Neural cell (in vitro differentiated cells): Measurements from ENCODE around the gene RBBP6. TPM values are rescaled to one million over a fixed set of nuclear protein-coding genes. Genes with fewer than 3 reads are reported as not detected.

Experiments used
- H2AFZ ChIP-seq: fragments of 200-600, 300-800 bp; sonication (generic), shearing (Covaris generic); 2 replicates; pipeline ENCODE4 v1.6.0; 2014; ENCODE audit warnings: low read depth, mild to moderate bottlenecking, antibody characterized with exemption, low read length, moderate library complexity
- H3F3A ChIP-seq: fragments of 200-600 bp; shearing (Covaris generic); 2 replicates; pipeline ENCODE4 v1.6.1; 2016; ENCODE audit warnings: mild to moderate bottlenecking, moderate library complexity, mixed read lengths, antibody characterized with exemption, low read length; ENCODE audit not compliant: insufficient read depth, poor library complexity, severe bottlenecking
- H3K27ac ChIP-seq: fragments of 200-600, 300-800 bp; sonication (generic), shearing (Covaris generic); 2 replicates; pipeline ENCODE4 v1.5.1; 2014; ENCODE audit warnings: mild to moderate bottlenecking, low read length, moderate library complexity
- H3K27me3 ChIP-seq: fragments of 300-800, 200-600 bp; sonication (generic), shearing (Covaris generic); 2 replicates; pipeline ENCODE4 v1.6.0; 2014; ENCODE audit warnings: mild to moderate bottlenecking, low read depth, low read length, moderate library complexity; ENCODE audit not compliant: insufficient read depth
- H3K36me3 ChIP-seq: fragments of 300-800, 200-600 bp; sonication (generic), shearing (Covaris generic); 2 replicates; pipeline ENCODE4 v1.5.1; 2014; ENCODE audit warnings: mild to moderate bottlenecking, antibody characterized with exemption, low read length, moderate library complexity; ENCODE audit not compliant: insufficient read depth
- H3K4me2 ChIP-seq: fragments of 300-800, 200-600 bp; sonication (generic), shearing (Covaris generic); 2 replicates; pipeline ENCODE4 v1.6.0; 2014; ENCODE audit warnings: mild to moderate bottlenecking, low read length
- H3K4me3 ChIP-seq: fragments of 300-800, 200-600 bp; sonication (generic), shearing (Covaris generic); 2 replicates; pipeline ENCODE4 v1.5.1; 2014; ENCODE audit warnings: mild to moderate bottlenecking, low read length, moderate library complexity
- H3K79me2 ChIP-seq: fragments of 200-600 bp; shearing (Covaris generic); replicated peaks from 2 replicates; pipeline ENCODE4 v1.6.0; 2014; ENCODE audit warnings: mild to moderate bottlenecking, low read length, moderate library complexity; ENCODE audit not compliant: insufficient read depth
- H3K9ac ChIP-seq: fragments of 300-800, 200-600 bp; sonication (generic), shearing (Covaris generic); 2 replicates; pipeline ENCODE4 v1.6.1; 2016; ENCODE audit warnings: mild to moderate bottlenecking, low read length, mixed read lengths
- H3K9me2 ChIP-seq: fragments of 200-600 bp; shearing (Covaris generic); 2 replicates; pipeline ENCODE4 v1.6.1; 2016; ENCODE audit warnings: mild to moderate bottlenecking, low read length, mixed read lengths; ENCODE audit not compliant: insufficient read depth
- H3K9me3 ChIP-seq: fragments of 200-600, 300-800 bp; sonication (generic), shearing (Covaris generic); 2 replicates; pipeline ENCODE4 v1.6.1; 2016; ENCODE audit warnings: mild to moderate bottlenecking, mixed run types, low read length, moderate library complexity, mixed read lengths
- H4K20me1 ChIP-seq: fragments of 200-600 bp; shearing (Covaris generic); 2 replicates; pipeline ENCODE4 v1.6.1; 2016; ENCODE audit warnings: mild to moderate bottlenecking, mixed run types; ENCODE audit not compliant: insufficient read depth
- EP300 ChIP-seq: fragments of 450-650 bp; conservative IDR thresholded peaks from 2 replicates; pipeline ENCODE4 v1.6.1; 2014; ENCODE audit warnings: antibody characterized with exemption, mild to moderate bottlenecking, moderate library complexity; ENCODE audit not compliant: poor library complexity, severe bottlenecking
- EZH2 ChIP-seq: fragments of 200-600, 300-800 bp; shearing (Covaris generic), sonication (generic); IDR thresholded peaks from 2 replicates; pipeline ENCODE4 v1.6.1; 2014; ENCODE audit warnings: antibody characterized with exemption, low read length, borderline replicate concordance, mild to moderate bottlenecking; ENCODE audit not compliant: insufficient read depth, poor library complexity, severe bottlenecking
- MXI1 ChIP-seq: fragments of 450-650 bp; conservative IDR thresholded peaks from 2 replicates; pipeline ENCODE4 v1.6.1; 2014; ENCODE audit warnings: antibody characterized with exemption, mild to moderate bottlenecking; ENCODE audit not compliant: poor library complexity, severe bottlenecking
- POLR2AphosphoS5 ChIP-seq: IDR thresholded peaks from 2 replicates; pipeline ENCODE4 v1.6.1; 2012
- RAD21 ChIP-seq: fragments of 450-650 bp; conservative IDR thresholded peaks from 2 replicates; pipeline ENCODE4 v1.6.1; 2014; ENCODE audit warnings: antibody characterized with exemption, mild to moderate bottlenecking, moderate library complexity
- SMC3 ChIP-seq: fragments of 450-650 bp; conservative IDR thresholded peaks from 2 replicates; pipeline ENCODE4 v1.6.1; 2014; ENCODE audit warnings: antibody characterized with exemption, mild to moderate bottlenecking, moderate library complexity; ENCODE audit not compliant: poor library complexity
- TAF1 ChIP-seq: IDR thresholded peaks from 2 replicates; pipeline ENCODE4 v1.6.1; 2012; ENCODE audit warnings: low read depth
- polyA plus RNA-seq: library from polyadenylated mRNA; depleted of rRNA; stranded (reverse); fragments of >200 nt; gene quantifications from 2 replicates; pipeline ENCODE4 v1.2.3, GENCODE V29; 2014
- TF ChIP-seq, protein P1 (sequence below): IDR thresholded peaks from 2 replicates; pipeline ENCODE4 v1.6.1; 2012; ENCODE audit warnings: borderline replicate concordance
- TF ChIP-seq, protein P2 (sequence below): fragments of 450-650 bp; IDR thresholded peaks from 2 replicates; pipeline ENCODE4 v1.5.1; 2014; ENCODE audit warnings: antibody characterized with exemption, mild to moderate bottlenecking, moderate library complexity; ENCODE audit not compliant: poor library complexity, severe bottlenecking

Gene RBBP6
- polyA plus RNA-seq, 1 donor from 2014 or later, result 75.5 TPM

DNA sequence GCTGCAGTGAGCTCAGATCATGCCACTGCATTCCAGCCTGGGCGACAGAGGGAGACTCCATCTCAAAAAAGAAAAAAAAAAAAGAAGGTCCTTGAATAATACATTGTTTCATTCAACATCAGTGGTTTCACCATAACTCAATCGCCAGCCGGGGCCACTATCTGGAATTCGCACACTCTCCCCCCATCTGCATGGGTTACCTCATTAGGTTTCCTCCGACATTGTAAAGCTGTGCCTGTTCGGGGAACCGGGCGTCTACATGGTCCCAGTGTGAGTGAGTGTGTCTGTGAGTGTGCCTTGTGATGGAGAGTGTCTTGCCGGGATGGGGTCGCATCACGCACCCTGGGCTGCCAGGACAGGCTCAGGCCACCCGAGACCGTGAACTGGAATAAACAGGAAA lies 16.6 kb upstream of the RBBP6 start:
- H3K27ac ChIP-seq, result no peak overlapping the region
- H3K9me2 ChIP-seq, result no peaks in the 10 kb centered on the region
- no peaks in the 10 kb centered on the region for H3F3A ChIP-seq
- no peak overlapping the region for H2AFZ ChIP-seq
- no peaks in the 10 kb centered on the region for H3K79me2 ChIP-seq
- no peaks in the 10 kb centered on the region for H3K36me3 ChIP-seq
- H3K4me3 ChIP-seq, result no peak overlapping the region
- TF ChIP-seq SMC3 (no peak), POLR2AphosphoS5 (no peak), EP300 (no peak), MXI1 (no peak), TAF1 (no peak), EZH2 (no peak), RAD21 (no peak)
- TF ChIP-seq, protein P1, sequence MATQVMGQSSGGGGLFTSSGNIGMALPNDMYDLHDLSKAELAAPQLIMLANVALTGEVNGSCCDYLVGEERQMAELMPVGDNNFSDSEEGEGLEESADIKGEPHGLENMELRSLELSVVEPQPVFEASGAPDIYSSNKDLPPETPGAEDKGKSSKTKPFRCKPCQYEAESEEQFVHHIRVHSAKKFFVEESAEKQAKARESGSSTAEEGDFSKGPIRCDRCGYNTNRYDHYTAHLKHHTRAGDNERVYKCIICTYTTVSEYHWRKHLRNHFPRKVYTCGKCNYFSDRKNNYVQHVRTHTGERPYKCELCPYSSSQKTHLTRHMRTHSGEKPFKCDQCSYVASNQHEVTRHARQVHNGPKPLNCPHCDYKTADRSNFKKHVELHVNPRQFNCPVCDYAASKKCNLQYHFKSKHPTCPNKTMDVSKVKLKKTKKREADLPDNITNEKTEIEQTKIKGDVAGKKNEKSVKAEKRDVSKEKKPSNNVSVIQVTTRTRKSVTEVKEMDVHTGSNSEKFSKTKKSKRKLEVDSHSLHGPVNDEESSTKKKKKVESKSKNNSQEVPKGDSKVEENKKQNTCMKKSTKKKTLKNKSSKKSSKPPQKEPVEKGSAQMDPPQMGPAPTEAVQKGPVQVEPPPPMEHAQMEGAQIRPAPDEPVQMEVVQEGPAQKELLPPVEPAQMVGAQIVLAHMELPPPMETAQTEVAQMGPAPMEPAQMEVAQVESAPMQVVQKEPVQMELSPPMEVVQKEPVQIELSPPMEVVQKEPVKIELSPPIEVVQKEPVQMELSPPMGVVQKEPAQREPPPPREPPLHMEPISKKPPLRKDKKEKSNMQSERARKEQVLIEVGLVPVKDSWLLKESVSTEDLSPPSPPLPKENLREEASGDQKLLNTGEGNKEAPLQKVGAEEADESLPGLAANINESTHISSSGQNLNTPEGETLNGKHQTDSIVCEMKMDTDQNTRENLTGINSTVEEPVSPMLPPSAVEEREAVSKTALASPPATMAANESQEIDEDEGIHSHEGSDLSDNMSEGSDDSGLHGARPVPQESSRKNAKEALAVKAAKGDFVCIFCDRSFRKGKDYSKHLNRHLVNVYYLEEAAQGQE, result no peak
- TF ChIP-seq, protein P2, sequence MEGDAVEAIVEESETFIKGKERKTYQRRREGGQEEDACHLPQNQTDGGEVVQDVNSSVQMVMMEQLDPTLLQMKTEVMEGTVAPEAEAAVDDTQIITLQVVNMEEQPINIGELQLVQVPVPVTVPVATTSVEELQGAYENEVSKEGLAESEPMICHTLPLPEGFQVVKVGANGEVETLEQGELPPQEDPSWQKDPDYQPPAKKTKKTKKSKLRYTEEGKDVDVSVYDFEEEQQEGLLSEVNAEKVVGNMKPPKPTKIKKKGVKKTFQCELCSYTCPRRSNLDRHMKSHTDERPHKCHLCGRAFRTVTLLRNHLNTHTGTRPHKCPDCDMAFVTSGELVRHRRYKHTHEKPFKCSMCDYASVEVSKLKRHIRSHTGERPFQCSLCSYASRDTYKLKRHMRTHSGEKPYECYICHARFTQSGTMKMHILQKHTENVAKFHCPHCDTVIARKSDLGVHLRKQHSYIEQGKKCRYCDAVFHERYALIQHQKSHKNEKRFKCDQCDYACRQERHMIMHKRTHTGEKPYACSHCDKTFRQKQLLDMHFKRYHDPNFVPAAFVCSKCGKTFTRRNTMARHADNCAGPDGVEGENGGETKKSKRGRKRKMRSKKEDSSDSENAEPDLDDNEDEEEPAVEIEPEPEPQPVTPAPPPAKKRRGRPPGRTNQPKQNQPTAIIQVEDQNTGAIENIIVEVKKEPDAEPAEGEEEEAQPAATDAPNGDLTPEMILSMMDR, result no peak
- no peak overlapping the region for H3K4me2 ChIP-seq
- no peaks in the 10 kb centered on the region for H3K27me3 ChIP-seq
- H3K9me3 ChIP-seq, result no peaks in the 10 kb centered on the region
- H4K20me1 ChIP-seq, result no peaks in the 10 kb centered on the region
- no peak overlapping the region for H3K9ac ChIP-seq

DNA sequence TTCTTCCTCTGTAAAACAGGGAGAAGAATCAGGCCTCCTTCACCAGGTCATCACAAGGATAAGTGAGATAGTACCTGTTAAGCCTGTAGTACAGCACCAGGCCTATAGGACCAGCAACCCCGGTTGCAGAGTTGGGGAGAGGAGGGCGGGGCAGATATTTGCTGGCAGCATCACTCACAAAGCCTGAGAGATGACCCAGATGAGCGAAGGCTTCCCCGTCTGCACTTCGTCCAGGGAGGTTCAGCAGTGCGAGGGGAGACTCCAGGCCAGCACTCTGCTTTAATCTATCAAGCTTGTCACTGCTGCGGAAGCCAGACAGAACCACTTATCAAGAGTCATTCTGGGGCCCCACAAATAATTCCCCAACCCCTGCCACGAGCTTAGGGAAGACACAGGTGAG lies 15.8 kb upstream of the RBBP6 start:
- no peak overlapping the region for H2AFZ ChIP-seq
- no peaks in the 10 kb centered on the region for H3K27me3 ChIP-seq
- H3K4me3 ChIP-seq, result no peak overlapping the region
- no peaks in the 10 kb centered on the region for H3K9me3 ChIP-seq
- H3F3A ChIP-seq, result no peaks in the 10 kb centered on the region
- no peaks in the 10 kb centered on the region for H3K36me3 ChIP-seq
- TF ChIP-seq RAD21, result no peak
- TF ChIP-seq EZH2, result no peak
- TF ChIP-seq, protein P1, result no peak
- TF ChIP-seq TAF1, result no peak
- TF ChIP-seq SMC3, result no peak
- TF ChIP-seq EP300, result no peak
- TF ChIP-seq, protein P2, result no peak
- no peak for TF ChIP-seq POLR2AphosphoS5
- no peak for TF ChIP-seq MXI1
- H4K20me1 ChIP-seq, result no peaks in the 10 kb centered on the region
- no peak overlapping the region for H3K9ac ChIP-seq
- no peak overlapping the region for H3K27ac ChIP-seq
- H3K4me2 ChIP-seq, result no peak overlapping the region
- no peaks in the 10 kb centered on the region for H3K79me2 ChIP-seq
- H3K9me2 ChIP-seq, result no peaks in the 10 kb centered on the region
